HEK293 (cell line): ENCODE measurements around the gene EML4.

ENCODE experiments used
- CTCF ChIP-seq: fragments of 450-650 bp; formaldehyde crosslinking; IDR thresholded peaks from 2 replicates; pipeline ENCODE4 v1.5.1; 2016; ENCODE audit warnings: missing biosample characterization, missing genetic modification characterization
- GLIS2 ChIP-seq: fragments of 450-650 bp; formaldehyde crosslinking; IDR thresholded peaks from 2 replicates; pipeline ENCODE4 v1.5.1; 2016; ENCODE audit warnings: missing biosample characterization, missing genetic modification characterization
- PRDM1 ChIP-seq: fragments of 450-650 bp; formaldehyde crosslinking; IDR thresholded peaks from 2 replicates; pipeline ENCODE4; 2016; ENCODE audit warnings: missing biosample characterization, missing genetic modification characterization
- SP2 ChIP-seq: fragments of 450-650 bp; formaldehyde crosslinking; IDR thresholded peaks from 2 replicates; pipeline ENCODE4 v1.5.1; 2016; ENCODE audit warnings: missing biosample characterization, missing genetic modification characterization
- ZBTB10 ChIP-seq: fragments of 450-650 bp; formaldehyde crosslinking; IDR thresholded peaks from 2 replicates; pipeline ENCODE4 v1.5.1; 2016; ENCODE audit warnings: missing biosample characterization, missing genetic modification characterization
- ZBTB11 ChIP-seq: fragments of 450-650 bp; formaldehyde crosslinking; conservative IDR thresholded peaks from 2 replicates; pipeline ENCODE4 v1.5.1; 2016; ENCODE audit warnings: low read depth, missing biosample characterization, missing genetic modification characterization
- ZBTB6 ChIP-seq: fragments of 450-650 bp; formaldehyde crosslinking; IDR thresholded peaks from 2 replicates; pipeline ENCODE4 v1.5.1; 2017; ENCODE audit warnings: missing biosample characterization, missing genetic modification characterization
- ZFHX2 ChIP-seq: fragments of 450-650 bp; formaldehyde crosslinking; conservative IDR thresholded peaks from 2 replicates; pipeline ENCODE4 v1.5.1; 2016; ENCODE audit warnings: missing biosample characterization, missing genetic modification characterization
- ZNF148 ChIP-seq: fragments of 450-650 bp; formaldehyde crosslinking; IDR thresholded peaks from 2 replicates; pipeline ENCODE4 v1.5.0; 2017; ENCODE audit warnings: missing biosample characterization, missing genetic modification characterization, borderline replicate concordance
- ZNF24 ChIP-seq: fragments of 450-650 bp; formaldehyde crosslinking; IDR thresholded peaks from 2 replicates; pipeline ENCODE4 v1.5.1; 2016; ENCODE audit warnings: missing biosample characterization, missing genetic modification characterization
- ZNF280D ChIP-seq: fragments of 450-650 bp; formaldehyde crosslinking; IDR thresholded peaks from 2 replicates; pipeline ENCODE4 v1.5.1; 2016; ENCODE audit warnings: missing biosample characterization, missing genetic modification characterization
- ZNF362 ChIP-seq: fragments of 450-650 bp; formaldehyde crosslinking; IDR thresholded peaks from 2 replicates; pipeline ENCODE4 v1.5.1; 2016; ENCODE audit warnings: missing biosample characterization, missing genetic modification characterization
- ZNF501 ChIP-seq: fragments of 450-650 bp; formaldehyde crosslinking; IDR thresholded peaks from 2 replicates; pipeline ENCODE4 v1.5.1; 2016; ENCODE audit warnings: missing biosample characterization, missing genetic modification characterization
- ZNF544 ChIP-seq: fragments of 450-650 bp; formaldehyde crosslinking; IDR thresholded peaks from 2 replicates; pipeline ENCODE4 v1.5.0; 2017; ENCODE audit warnings: missing biosample characterization, missing genetic modification characterization
- ZNF561 ChIP-seq: fragments of 450-650 bp; IDR thresholded peaks from 2 replicates; pipeline ENCODE4 v1.5.1; 2018; ENCODE audit warnings: missing biosample characterization, missing genetic modification characterization, borderline replicate concordance
- ZNF580 ChIP-seq: fragments of 450-650 bp; formaldehyde crosslinking; IDR thresholded peaks from 2 replicates; pipeline ENCODE4 v1.5.1; 2016; ENCODE audit warnings: missing biosample characterization, missing genetic modification characterization
- ZNF600 ChIP-seq: fragments of 450-650 bp; formaldehyde crosslinking; IDR thresholded peaks from 2 replicates; pipeline ENCODE4 v1.5.1; 2016; ENCODE audit warnings: missing biosample characterization, missing genetic modification characterization
- ZNF792 ChIP-seq: fragments of 450-650 bp; formaldehyde crosslinking; IDR thresholded peaks from 2 replicates; pipeline ENCODE4 v1.5.1; 2016; ENCODE audit warnings: missing biosample characterization, missing genetic modification characterization
- ZSCAN5A ChIP-seq: fragments of 450-650 bp; formaldehyde crosslinking; IDR thresholded peaks from 2 replicates; pipeline ENCODE4 v1.5.1; 2016; ENCODE audit warnings: missing biosample characterization, missing genetic modification characterization

EML4 gene

GRCh38 chr2:42169100-42169873 is at the start of gene EML4 (continued):
- 0 out of 2 replicates have a peak, but pooled peaks have one; percentile 37 for TF ChIP-seq ZNF280D (tag by site-specific recombination)
- TF ChIP-seq ZNF561 (tag by site-specific recombination), result peak; percentile 53; the same call in 1 of the 2 replicates
- no peak for TF ChIP-seq ZFHX2 (tag by site-specific recombination)
- TF ChIP-seq ZNF501 (tag by site-specific recombination), result peak; percentile 33; the same call in 1 of the 2 replicates
- peak; percentile 46; the same call in 1 of the 2 replicates for TF ChIP-seq ZBTB10 (tag by site-specific recombination)
- TF ChIP-seq ZNF792 (tag by site-specific recombination), result no peak
- 0 out of 2 replicates have a peak, but pooled peaks have one; percentile 17 for TF ChIP-seq ZNF580
- TF ChIP-seq ZNF24 (tag by site-specific recombination), result 0 out of 2 replicates have a peak, but pooled peaks have one; percentile 39
- no peak for TF ChIP-seq ZNF362
- TF ChIP-seq ZNF600 (tag by site-specific recombination), result peak; percentile 75
- TF ChIP-seq CTCF (tag by site-specific recombination), result peak; percentile 44; the same call in 1 of the 2 replicates
- TF ChIP-seq ZNF148 (tag by site-specific recombination), result no peak
- peak; percentile 89 for TF ChIP-seq ZBTB11
- TF ChIP-seq SP2 (tag by site-specific recombination), result peak; percentile 65
- no peak for TF ChIP-seq ZNF544 (tag by site-specific recombination)
- peak; percentile 85 for TF ChIP-seq GLIS2 (tag by site-specific recombination)
- TF ChIP-seq ZSCAN5A (tag by site-specific recombination), result 0 out of 2 replicates have a peak, but pooled peaks have one; percentile 42
- no peak for TF ChIP-seq ZBTB6 (tag by site-specific recombination)
- TF ChIP-seq PRDM1 (tag by site-specific recombination), result peak; percentile 42
